CD4-positive, alpha-beta T cell treated with Interleukin-4 for 1 hour (primary cell): ENCODE data around the gene CIBAR2.

Experiments
- DNase-seq, 2 donors: peaks; one replicate each; pipeline ENCODE4 v3.0.0-alpha.2; 2020 to 2022

The CIBAR2 gene

GRCh38 chr16:85081765-85082164 lies 30.5 kb downstream of the CIBAR2 start:
- DNase-seq: no peak

DNA sequence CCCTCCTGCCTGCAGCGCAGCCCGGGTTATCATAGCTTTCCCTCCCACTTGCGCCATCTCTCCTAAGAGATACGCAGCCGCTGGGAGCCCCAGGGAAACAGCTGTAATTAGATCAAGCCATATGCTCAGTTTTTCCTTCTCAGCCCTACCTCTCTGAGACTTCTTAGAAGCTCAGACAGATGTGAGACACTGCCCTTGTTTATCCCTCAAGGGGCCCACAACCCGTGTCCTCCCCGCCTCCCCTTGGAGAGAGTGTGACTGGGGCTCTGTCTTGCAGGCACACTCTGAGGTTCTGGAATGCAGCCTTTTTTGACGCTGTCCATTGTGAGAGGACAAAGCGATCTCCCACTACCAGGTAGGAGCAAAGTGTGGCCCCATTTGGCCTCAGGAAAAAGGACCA lies 31.2 kb downstream of the CIBAR2 start:
- DNase-seq: no peak

DNA sequence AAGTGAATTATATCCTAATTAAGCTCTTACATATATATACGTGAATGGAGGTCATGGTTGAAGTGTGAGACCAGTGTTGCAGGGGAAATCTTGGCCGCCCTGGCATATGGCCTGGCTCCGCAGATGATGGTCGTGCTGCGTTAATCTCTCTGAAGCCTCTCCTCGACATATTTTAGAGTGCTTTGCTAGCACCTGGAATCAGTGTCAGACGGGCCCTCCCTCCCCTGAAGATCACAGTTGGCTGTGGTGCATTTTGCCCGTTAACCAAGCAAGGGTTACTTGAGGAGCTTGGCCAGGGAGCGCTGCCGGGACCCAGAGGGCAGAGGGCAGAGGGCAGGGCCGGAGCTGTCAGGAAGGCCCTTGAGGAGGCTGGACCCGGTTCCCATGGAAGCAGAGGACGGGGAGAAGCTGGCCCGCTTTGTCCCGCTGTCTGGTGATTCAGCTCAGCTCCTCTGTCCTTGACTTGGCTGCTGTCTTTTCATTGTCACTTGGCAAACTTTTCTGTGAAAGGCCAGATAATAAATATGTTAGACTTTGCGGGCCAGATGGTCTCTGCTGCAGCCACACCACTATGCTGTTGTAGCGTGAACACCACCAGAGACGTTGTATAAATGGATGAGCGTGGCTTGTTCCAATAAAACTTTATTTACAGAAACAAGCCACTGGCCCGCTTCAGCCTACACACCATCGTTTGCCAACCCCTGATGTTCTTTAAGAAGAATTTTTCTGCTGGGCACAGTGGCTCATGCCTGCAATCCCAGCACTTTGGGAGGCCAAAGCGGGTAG lies 32.3 kb downstream of the CIBAR2 start:
- DNase-seq: no peak

DNA sequence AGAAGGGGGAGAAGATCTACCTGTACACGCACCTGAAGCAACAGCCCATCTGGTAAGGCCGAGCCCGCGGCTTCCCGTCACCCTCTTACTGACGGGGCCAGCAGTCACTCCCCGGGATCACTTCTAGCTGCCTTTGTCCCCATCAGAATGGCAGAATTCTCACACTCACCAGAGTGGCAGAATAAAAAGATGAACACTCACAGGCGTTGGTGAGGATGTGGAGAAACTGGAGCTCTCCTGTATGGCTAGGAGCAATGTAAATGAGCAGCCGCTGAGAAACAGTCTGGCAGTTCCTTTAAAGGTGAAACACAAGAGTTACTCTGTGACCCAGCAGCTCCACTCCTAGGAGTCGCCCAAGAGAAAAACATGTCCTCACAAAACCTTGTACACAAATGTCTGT lies 33.3 kb downstream of the CIBAR2 start:
- no peak for DNase-seq

DNA sequence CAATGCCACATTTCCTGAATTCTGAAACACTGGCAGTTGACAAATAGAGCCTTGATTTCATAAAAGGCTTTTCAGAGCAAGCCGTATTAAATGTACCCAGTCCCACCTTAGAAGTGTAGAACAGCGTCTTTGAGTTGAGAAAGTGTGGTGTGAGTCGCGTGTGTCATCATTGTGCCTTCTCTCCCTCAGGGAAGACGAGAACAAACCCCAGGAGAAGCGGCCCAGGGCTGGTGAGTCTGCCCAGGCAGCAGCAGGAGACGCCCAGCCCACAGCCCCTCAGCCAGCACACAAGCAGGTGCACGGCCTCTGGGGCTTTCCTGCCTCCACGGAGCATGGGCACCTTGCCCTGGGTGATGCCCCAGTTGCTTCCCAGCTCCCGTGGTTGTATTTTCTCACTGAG lies 34.0 kb downstream of the CIBAR2 start:
- DNase-seq: no peak

DNA sequence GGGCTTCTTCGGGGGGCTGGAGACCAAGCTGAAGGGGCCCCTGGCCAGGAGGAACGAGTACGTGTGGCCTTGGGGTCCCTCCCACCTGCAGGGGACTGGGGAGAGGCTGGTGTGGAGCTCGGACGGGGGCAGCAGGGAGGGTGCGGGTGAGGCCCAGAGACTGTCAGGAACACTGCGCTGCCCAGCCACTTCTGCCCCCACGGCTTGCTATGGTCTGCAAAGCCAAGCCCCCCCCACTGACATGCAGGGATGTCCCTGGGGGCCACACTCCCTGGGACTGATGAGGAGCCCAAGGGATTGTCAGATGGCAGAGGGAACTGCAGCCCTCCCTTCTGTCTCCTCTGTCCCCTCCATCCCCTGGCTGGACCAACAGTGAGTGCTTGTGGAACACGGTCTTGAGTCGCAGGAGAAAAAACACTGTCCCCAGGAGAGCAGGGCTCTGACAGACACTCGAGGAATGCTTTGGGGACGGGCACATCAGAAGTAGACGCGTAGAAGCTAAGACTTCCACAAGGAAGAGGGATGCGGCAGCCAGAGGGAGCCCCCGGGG lies 34.6 kb downstream of the CIBAR2 start:
- DNase-seq: no peak

DNA sequence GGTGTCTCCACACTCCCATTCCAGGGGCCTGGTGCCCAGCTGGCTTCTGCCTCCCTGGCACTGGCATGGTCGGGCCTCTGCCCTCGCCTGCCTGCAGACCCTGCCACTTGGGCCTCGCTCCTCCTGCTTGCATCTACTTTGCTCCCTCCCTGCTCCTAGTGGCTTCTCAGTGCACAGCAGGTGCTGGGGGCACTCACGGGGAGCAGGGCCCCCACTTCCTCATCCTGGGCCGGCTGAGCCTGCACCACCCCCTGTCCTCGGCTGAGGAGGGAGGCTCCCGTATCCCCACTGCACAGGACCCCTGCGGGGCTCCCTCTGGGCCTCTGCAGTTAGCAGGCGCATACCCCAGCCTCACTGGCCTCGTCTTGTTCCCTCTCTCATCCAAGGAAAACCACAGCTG lies 35.2 kb downstream of the CIBAR2 start:
- no peak for DNase-seq

DNA sequence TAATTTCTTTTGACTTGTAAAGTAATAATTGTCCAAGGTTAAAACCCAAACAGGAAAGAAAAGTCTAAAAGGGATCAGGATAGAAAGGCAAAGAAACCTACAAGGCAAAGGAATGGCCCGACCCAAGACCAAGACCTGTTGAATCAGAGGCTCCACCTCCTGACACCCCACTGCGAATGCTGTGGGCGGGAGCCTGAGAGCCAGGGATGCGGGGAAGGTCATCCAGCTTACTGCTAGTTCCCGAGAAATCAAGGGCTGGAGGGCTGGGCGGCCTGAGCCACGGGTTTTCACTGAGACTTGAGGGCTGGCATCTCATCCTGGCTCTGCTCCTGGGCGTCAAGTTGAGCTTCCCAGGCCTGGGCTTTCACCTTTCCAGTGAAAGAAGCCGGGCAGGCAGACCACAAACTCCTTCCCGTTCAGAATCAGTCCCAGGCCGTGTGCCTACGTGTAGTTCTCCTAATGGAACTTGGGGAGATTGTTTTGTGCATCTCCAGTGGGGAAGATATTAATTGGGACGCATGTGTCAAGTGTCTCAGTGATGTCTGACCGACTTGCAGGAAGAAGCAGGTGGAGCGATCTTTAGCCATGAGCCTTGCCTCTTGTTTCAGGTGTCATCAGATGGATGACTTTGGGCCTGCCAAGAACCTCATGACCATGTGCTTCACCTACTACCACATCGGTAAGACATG lies 36.9 kb downstream of the CIBAR2 start:
- DNase-seq: no peak

DNA sequence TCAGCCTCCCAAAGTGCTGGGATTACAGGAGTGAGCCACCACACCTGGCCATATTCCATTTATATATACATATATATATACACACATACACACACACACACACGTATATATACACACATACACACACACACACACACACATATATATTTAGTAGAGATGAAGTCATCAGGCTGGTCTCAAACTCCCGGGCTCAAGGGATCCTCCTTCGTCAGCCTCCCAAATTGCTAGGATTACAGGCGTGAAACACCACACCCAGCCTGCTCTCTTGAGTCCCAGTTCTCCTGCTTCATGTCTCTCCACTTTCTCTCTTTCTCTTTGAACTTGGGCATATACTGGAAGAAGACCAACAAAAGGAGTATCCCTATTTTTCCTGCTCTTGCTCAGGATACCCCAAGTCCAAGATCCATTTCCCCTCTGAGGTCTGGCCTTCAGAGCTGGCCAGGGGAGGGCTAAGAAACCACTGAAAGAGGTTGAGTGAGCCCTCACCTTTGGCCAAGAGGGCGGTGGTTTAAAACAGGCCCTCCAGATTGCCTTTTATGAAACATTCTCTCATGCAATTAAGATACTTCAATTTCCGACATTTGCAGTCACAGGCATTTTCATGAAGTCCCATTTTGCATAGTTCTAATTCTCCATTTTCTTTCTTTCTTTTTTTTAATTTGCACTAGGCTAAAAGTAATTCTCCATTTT lies 37.9 kb downstream of the CIBAR2 start:
- DNase-seq: no peak

- no peak for DNase-seq
Observed at GRCh38 chr16:85072947-85073346, 39.3 kb downstream of the CIBAR2 start.

GRCh38 chr16:85072076-85072860 lies 40.0 kb downstream of the CIBAR2 start:
- DNase-seq: no peak

GRCh38 chr16:85069171-85069570 lies 43.1 kb downstream of the CIBAR2 start:
- no peak for DNase-seq

- DNase-seq: no peak
Observed at GRCh38 chr16:85068746-85069145, 43.5 kb downstream of the CIBAR2 start.

GRCh38 chr16:85067426-85067825 lies 44.8 kb downstream of the CIBAR2 start:
- DNase-seq: no peak

DNA sequence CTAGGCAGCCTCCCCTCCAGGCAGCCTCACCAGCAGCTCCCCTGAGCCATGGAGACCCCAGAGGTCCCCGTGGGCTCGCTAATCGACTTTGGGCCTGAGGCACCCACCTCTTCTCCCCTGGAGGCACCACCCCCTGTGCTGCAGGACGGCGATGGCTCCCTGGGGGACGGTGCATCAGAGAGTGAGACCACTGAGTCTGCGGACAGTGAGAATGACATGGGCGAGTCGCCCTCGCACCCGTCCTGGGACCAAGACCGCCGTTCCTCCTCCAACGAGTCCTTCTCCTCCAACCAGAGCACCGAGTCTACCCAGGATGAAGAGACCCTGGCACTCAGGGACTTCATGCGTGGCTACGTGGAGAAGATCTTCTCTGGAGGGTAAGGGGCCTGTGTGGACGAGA lies 45.2 kb downstream of the CIBAR2 start:
- DNase-seq: no peak

DNA sequence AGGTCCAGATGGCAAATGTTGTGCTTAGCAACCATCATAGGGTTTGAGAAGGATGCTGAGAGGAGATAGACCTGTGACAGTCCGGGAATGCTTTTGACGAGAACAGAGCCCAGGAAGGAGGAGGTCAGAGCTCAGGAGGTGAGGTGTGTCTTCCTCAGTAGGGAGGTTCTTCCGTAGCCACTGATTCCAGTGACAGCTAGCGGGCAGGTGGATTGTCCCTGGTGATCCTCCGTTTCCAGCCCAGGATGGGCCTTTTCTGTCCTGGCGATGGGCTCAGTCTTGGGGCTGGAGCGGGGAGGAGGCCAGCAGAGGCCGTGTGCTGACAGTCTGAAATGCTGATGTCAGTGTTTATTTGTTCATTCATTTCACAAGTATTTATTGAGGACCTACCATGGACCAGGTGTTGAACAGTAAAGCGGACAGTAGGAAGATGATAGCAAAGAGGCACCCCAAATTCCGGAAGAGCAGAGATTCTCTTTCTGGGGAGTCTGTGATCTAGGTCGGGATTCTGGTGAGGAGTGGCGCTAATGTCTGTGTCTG lies 45.9 kb downstream of the CIBAR2 start:
- no peak for DNase-seq

- DNase-seq: no peak
Observed at GRCh38 chr16:85065099-85065498, 47.2 kb downstream of the CIBAR2 start.

DNA sequence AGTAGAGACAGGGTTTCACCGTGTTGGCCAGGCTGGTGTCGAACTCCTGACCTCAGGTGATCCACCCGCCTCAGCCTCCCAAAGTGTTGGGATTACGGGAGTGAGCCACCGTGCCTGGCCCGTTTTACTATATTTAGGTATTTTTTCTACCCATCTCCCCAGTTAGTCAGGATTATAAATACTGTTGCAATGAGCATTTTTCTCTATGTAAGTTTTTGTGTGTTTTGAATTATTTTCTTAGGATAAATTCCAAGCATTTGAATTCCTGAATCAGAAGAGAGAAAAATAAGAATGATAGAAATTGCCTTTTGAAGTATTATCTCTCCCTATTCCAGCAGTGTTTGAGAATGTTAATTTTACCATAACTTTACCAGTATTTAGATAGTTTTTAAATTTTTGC lies 48.1 kb downstream of the CIBAR2 start:
- no peak for DNase-seq

- peak in 1 of 2 donors; percentile 19 for DNase-seq
Observed at GRCh38 chr16:85062845-85063244, 49.4 kb downstream of the CIBAR2 start.

DNA sequence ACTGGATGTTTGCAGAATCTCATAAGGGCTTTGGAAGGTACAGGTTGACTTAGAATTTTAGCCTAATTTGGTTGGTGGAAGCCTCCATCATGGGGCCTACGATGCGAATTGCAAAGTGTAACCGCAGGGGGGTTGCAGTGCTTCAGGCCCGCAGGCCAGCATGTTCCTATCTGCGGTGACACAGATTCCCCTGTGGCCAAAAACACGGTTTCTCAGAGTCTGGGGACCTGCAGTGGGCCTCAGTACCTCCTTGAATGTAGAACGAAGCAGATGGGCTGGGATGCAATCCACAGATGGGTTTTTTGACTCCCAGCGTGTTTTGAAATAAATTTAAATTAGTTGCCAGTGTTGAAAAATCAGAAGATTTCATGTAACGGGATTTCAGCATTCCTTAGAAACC lies 49.9 kb downstream of the CIBAR2 start:
- no peak for DNase-seq

- peak; percentile 15 to 69 for DNase-seq
Observed at GRCh38 chr16:85061566-85061965, 50.7 kb downstream of the CIBAR2 start.

DNA sequence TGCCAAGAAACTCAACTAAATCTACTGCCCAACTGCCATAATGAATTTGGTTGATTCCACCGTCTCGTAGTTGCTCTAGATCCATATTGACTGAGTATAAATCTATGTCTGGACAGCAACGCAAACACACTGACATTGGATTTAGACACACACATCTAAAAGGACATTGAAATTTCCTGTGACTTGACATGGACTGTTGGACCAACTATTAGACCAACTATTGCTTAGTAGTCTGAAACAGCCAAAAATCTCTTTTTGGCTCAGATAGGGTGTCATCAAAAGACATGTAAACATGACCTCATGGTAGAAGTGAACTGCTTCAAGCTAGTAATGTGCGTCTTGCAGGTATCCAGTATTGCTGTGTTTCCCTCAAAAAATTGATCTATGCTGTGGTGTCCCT lies 53.4 kb downstream of the CIBAR2 start:
- DNase-seq: no peak

DNA sequence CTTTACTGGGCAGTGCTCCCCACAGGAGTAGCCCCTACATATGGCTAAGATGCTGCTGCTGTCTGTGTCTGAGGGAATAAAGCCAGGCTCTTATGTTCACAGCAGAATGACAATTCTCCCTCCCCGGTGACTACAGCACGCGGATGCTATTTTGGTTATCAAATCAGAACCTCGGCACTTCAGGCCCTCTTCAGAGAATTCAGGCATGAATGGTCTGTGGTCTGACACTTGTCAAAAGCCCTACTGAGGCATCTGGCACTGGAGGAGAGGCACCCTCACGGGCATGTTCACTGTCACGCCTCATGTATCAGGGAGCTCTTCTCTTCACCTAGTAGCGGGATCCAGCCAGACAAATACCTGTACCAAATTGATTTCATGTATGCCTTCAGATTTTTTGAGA lies 54.3 kb downstream of the CIBAR2 start:
- DNase-seq: no peak
